ENCODE measurements around the gene FETUB.

DNA sequence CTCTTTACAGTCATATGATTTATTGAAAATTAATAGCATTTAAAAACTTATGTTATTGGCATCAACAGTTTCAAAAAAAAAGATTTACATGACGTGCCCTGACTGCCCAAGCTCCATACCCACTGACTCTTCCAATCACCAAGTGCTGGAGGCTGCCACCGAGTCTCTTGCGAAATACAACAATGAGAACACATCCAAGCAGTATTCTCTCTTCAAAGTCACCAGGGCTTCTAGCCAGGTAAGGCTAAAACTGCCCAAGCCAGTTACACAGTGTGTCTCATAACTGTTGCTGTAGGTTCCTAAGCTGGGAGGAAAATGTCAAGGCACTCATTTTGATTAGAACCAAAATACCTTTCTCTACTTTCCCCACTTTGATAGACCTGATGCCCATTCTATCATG, 4.5 kb downstream of the FETUB start:
- TF ChIP-seq, protein P1, sequence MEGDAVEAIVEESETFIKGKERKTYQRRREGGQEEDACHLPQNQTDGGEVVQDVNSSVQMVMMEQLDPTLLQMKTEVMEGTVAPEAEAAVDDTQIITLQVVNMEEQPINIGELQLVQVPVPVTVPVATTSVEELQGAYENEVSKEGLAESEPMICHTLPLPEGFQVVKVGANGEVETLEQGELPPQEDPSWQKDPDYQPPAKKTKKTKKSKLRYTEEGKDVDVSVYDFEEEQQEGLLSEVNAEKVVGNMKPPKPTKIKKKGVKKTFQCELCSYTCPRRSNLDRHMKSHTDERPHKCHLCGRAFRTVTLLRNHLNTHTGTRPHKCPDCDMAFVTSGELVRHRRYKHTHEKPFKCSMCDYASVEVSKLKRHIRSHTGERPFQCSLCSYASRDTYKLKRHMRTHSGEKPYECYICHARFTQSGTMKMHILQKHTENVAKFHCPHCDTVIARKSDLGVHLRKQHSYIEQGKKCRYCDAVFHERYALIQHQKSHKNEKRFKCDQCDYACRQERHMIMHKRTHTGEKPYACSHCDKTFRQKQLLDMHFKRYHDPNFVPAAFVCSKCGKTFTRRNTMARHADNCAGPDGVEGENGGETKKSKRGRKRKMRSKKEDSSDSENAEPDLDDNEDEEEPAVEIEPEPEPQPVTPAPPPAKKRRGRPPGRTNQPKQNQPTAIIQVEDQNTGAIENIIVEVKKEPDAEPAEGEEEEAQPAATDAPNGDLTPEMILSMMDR (IDR thresholded peaks at IDR 0.05): no peak
- TF ChIP-seq ZFX (IDR thresholded peaks at IDR 0.05; ENCODE audit: borderline replicate concordance): no peak
